Measurements from ENCODE around the gene EFTUD2.

DNA sequence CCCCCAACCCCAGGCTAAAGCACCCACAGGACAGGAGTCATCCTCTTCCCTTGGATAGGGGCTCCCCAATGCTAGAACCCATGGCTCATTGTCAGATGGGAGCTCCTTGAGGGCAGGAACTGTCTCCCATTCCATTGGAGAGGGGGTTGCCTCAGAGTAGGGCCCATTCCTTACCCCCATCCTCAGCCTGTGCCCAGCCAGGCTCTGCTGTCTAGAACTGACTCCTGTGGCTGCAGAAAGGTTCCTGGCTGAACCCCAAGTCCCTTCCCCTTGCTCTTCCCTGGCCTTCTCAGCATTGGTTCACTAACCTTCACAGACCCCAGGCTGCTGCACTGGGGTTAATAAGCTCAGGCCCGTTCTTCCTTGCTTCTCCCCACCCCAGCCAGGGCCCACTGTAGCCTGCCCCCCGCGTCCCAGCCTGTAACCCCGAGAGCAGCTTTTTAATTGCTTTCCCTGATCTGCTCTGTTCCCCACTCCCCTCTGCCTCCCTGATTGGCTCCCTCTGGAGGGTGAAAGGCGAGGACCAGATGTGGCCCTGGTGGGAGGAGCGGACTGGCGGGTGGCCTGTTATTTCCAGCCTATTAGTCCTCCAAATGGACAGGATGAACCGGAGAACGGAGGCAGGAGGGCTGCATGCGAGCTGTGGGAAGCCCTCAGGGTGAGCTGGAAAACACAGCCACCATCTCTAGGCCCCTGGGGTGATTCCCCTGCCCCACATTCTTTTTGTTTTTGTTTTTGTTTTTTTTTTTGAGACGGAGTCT lies 22.1 kb upstream of the EFTUD2 start:
- TF ChIP-seq, protein P1, sequence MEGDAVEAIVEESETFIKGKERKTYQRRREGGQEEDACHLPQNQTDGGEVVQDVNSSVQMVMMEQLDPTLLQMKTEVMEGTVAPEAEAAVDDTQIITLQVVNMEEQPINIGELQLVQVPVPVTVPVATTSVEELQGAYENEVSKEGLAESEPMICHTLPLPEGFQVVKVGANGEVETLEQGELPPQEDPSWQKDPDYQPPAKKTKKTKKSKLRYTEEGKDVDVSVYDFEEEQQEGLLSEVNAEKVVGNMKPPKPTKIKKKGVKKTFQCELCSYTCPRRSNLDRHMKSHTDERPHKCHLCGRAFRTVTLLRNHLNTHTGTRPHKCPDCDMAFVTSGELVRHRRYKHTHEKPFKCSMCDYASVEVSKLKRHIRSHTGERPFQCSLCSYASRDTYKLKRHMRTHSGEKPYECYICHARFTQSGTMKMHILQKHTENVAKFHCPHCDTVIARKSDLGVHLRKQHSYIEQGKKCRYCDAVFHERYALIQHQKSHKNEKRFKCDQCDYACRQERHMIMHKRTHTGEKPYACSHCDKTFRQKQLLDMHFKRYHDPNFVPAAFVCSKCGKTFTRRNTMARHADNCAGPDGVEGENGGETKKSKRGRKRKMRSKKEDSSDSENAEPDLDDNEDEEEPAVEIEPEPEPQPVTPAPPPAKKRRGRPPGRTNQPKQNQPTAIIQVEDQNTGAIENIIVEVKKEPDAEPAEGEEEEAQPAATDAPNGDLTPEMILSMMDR (IDR thresholded peaks at IDR 0.05), result no peak
- TF ChIP-seq POLR2A (IDR thresholded peaks at IDR 0.05), result no peak

Data from body of pancreas (tissue), 4 donors.